H4 (cell line): ENCODE measurements around the gene KLK12. TPM values are rescaled to one million over a fixed set of nuclear protein-coding genes. Genes with fewer than 3 reads are reported as not detected.

Experiments used
- DNase-seq: peaks from one replicate; pipeline ENCODE4 v3.0.0-alpha.2; 2015; ENCODE audit warnings: low spot score
- total RNA-seq: library from RNA; depleted of rRNA; stranded (reverse); fragments of >200 nt; shearing (Covaris generic); gene quantifications from 2 replicates; pipeline ENCODE4 v1.2.3, GENCODE V29; 2014

KLK12 gene
- total RNA-seq, 1 experiment from 2014 or later: not detected

GRCh38 chr19:51047031-51047335, 12.2 kb upstream of the KLK12 start:
- DNase-seq: no peak

GRCh38 chr19:51044327-51044726, 9.5 kb upstream of the KLK12 start:
- no peak for DNase-seq

GRCh38 chr19:51043497-51043896, 8.7 kb upstream of the KLK12 start:
- no peak for DNase-seq

- DNase-seq: no peak
These were observed 5.3 kb upstream of the KLK12 start for GRCh38 chr19:51040151-51040550.

GRCh38 chr19:51036519-51036918, 1.7 kb upstream of the KLK12 start:
- DNase-seq: no peak

GRCh38 chr19:51031880-51032225, 2.9 kb downstream of the KLK12 start:
- DNase-seq: no peak

GRCh38 chr19:51031220-51031879, 3.5 kb downstream of the KLK12 start:
- no peak for DNase-seq

- DNase-seq: no peak
These were observed 4.2 kb downstream of the KLK12 start for GRCh38 chr19:51030631-51031030.

- no peak for DNase-seq
These were observed 5.1 kb downstream of the KLK12 start for GRCh38 chr19:51029718-51030117.

- DNase-seq: no peak
These were observed 6.9 kb downstream of the KLK12 start for GRCh38 chr19:51027873-51028272.

GRCh38 chr19:51027126-51027806, 7.5 kb downstream of the KLK12 start:
- DNase-seq: no peak

GRCh38 chr19:51026554-51026831, 8.3 kb downstream of the KLK12 start, which contains the start of gene KLK11:
TSS of gene KLK11 (minus strand) at chr19:51026616. CDS start at chr19:51025631, 985 bp downstream.
- DNase-seq: no peak

- no peak for DNase-seq
These were observed 8.8 kb downstream of the KLK12 start for GRCh38 chr19:51025809-51026553.

GRCh38 chr19:51025401-51025800, 9.4 kb downstream of the KLK12 start:
- no peak for DNase-seq

GRCh38 chr19:51024924-51025323, 9.9 kb downstream of the KLK12 start:
- DNase-seq: no peak

- no peak for DNase-seq
These were observed 10.9 kb downstream of the KLK12 start for GRCh38 chr19:51023946-51024345.

GRCh38 chr19:51022526-51022925, 12.3 kb downstream of the KLK12 start:
- DNase-seq: no peak

- peak; percentile 61 for DNase-seq
These were observed 13.7 kb downstream of the KLK12 start for GRCh38 chr19:51020988-51021651.

- DNase-seq: no peak
These were observed 15.3 kb downstream of the KLK12 start, which contains the start of gene KLK10 for GRCh38 chr19:51019544-51019925. TSS of gene KLK10 (minus strand) at chr19:51019709. CDS start at chr19:51019130, 579 bp downstream.

- DNase-seq: no peak
These were observed 15.9 kb downstream of the KLK12 start for GRCh38 chr19:51018745-51019543.

- peak; percentile 70 for DNase-seq
These were observed 17.8 kb downstream of the KLK12 start for GRCh38 chr19:51016798-51017683.
